ENCODE measurements around the gene SLC2A13. TPM values are rescaled to one million over a fixed set of nuclear protein-coding genes. Genes with fewer than 3 reads are reported as not detected.

SLC2A13 gene
- total RNA-seq, 1 experiment from 2014 or later = 7.0 TPM

DNA sequence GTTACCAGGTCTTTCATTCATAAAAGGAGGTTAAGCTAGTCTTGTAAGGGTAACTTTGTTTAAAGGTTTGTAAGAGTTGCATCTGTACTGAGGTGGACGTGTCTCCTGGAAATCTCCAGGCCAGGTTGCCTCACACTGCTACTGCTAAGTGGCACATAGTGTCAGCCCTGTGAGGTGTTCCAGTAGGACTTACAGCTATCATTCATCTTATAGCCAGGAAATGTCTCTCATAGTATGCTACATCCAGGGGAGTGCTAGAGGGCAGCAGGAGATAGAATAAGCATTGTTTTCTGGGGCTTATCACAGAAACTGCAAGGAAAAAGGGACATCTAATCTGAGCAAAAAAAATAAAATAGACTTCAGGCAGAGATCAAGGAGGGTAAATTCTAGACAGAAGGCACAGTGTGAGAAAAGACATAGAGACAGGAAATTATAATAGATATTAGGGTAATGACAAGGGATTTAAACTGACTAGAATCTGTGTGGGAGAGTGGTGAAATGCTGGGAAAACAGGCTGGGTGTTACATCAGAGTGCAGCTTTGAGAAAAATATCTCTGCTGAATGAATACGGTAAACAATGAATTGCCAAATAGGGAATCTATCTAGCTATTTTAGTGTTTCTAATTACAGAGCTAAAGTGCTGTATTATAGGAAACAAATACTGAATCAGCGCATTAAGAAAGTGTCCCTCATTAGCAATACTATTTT lies 281.2 kb downstream of the SLC2A13 start:
- H3K4me2 ChIP-seq (ENCODE audit: insufficient read depth, insufficient read length, low read length) = no peak overlapping the region
- no peak overlapping the region for H3K9ac ChIP-seq (ENCODE audit: extremely low read depth, insufficient read length, low read length)
- H3K27ac Mint-ChIP-seq = peak overlapping the region in 2 of 3 experiments; percentile 21 to 22; a peak in 5 of 7 replicates
- H2AFZ ChIP-seq (ENCODE audit: low read length) = no peak overlapping the region
- H3K23me2 ChIP-seq (ENCODE audit: insufficient read length, low read depth, low read length, poor library complexity, severe bottlenecking) = no peaks in the 10 kb centered on the region
- H3K79me1 ChIP-seq (ENCODE audit: insufficient read depth, low read depth, low read length, poor library complexity, severe bottlenecking) = no peaks in the 10 kb centered on the region
- H2AK5ac ChIP-seq (ENCODE audit: insufficient read length, low read length) = no peak overlapping the region
- no peak overlapping the region for H2BK12ac ChIP-seq (ENCODE audit: insufficient read length, low read depth, low read length)
- no peak overlapping the region for H3K56ac ChIP-seq (ENCODE audit: insufficient read length, low read depth, low read length)
- no peaks in the 10 kb centered on the region for H3K27me3 Mint-ChIP-seq (ENCODE audit: low read depth)
- no peak overlapping the region for H4K5ac ChIP-seq (ENCODE audit: insufficient read length, low read depth, low read length)
- H3K14ac ChIP-seq (ENCODE audit: insufficient read depth, low read length) = no peak overlapping the region
- H2BK15ac ChIP-seq (ENCODE audit: low read depth, low read length) = no peak overlapping the region; the same call in 1 of the 2 replicates
- H3K4ac ChIP-seq (ENCODE audit: low read depth, low read length) = no peak overlapping the region
- H3K9me3 ChIP-seq (ENCODE audit: control insufficient read depth, low read depth, low read length) = no peaks in the 10 kb centered on the region
- H3K79me2 ChIP-seq (ENCODE audit: insufficient read depth, low read length) = no peaks in the 10 kb centered on the region
- H3K23ac ChIP-seq (ENCODE audit: insufficient read length, low read depth, low read length) = no peak overlapping the region
- TF ChIP-seq, protein P1, sequence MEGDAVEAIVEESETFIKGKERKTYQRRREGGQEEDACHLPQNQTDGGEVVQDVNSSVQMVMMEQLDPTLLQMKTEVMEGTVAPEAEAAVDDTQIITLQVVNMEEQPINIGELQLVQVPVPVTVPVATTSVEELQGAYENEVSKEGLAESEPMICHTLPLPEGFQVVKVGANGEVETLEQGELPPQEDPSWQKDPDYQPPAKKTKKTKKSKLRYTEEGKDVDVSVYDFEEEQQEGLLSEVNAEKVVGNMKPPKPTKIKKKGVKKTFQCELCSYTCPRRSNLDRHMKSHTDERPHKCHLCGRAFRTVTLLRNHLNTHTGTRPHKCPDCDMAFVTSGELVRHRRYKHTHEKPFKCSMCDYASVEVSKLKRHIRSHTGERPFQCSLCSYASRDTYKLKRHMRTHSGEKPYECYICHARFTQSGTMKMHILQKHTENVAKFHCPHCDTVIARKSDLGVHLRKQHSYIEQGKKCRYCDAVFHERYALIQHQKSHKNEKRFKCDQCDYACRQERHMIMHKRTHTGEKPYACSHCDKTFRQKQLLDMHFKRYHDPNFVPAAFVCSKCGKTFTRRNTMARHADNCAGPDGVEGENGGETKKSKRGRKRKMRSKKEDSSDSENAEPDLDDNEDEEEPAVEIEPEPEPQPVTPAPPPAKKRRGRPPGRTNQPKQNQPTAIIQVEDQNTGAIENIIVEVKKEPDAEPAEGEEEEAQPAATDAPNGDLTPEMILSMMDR (conservative IDR thresholded peaks at IDR 0.05) = no peak
- H3K36me3 Mint-ChIP-seq (ENCODE audit: insufficient read depth in 1 of 3, low read depth in 3 of 3) = no peaks in the 10 kb centered on the region
- H3K18ac ChIP-seq (ENCODE audit: insufficient read length, low read depth, low read length) = no peak overlapping the region
- no peak overlapping the region for H3K27ac ChIP-seq (ENCODE audit: insufficient read length, low read depth, low read length)
- no peak overlapping the region for H2BK5ac ChIP-seq (ENCODE audit: insufficient read length, low read length)
- DNase-seq = no peak
- no peaks in the 10 kb centered on the region for H3K9me3 Mint-ChIP-seq
- H3K27me3 ChIP-seq (ENCODE audit: insufficient read depth, low read length) = no peaks in the 10 kb centered on the region
- H4K20me1 ChIP-seq (ENCODE audit: control insufficient read depth, insufficient read depth, insufficient read length) = no peaks in the 10 kb centered on the region
- no peaks in the 10 kb centered on the region for H3K4me1 ChIP-seq (ENCODE audit: insufficient read depth, low read length)
- H2BK120ac ChIP-seq (ENCODE audit: low read depth, low read length, poor library complexity, severe bottlenecking) = no peak overlapping the region
- H2BK20ac ChIP-seq (ENCODE audit: low read depth, low read length, poor library complexity, severe bottlenecking) = no peak overlapping the region
- no peaks in the 10 kb centered on the region for H3K4me1 Mint-ChIP-seq
- no peak overlapping the region for H3K4me3 Mint-ChIP-seq
- H4K8ac ChIP-seq (replicated peaks; ENCODE audit: insufficient read length, low read depth, low read length) = no peak overlapping the region
- H4K91ac ChIP-seq (ENCODE audit: insufficient read length, low read depth, low read length) = no peak overlapping the region
- no peak overlapping the region for H3T11ph ChIP-seq (ENCODE audit: low read length)
- no CpG with 5 or more reads among the region's 3 CpGs for WGBS (ENCODE audit: extremely low coverage, insufficient read length, low lambda C conversion rate)
